ENCODE results near the gene UBR3.
"Not testable (repeated sequence)": the region's sequence is repeated elsewhere in the genome, so short reads cannot be mapped to it uniquely, and the experiment has no call there.

UBR3 gene

DNA sequence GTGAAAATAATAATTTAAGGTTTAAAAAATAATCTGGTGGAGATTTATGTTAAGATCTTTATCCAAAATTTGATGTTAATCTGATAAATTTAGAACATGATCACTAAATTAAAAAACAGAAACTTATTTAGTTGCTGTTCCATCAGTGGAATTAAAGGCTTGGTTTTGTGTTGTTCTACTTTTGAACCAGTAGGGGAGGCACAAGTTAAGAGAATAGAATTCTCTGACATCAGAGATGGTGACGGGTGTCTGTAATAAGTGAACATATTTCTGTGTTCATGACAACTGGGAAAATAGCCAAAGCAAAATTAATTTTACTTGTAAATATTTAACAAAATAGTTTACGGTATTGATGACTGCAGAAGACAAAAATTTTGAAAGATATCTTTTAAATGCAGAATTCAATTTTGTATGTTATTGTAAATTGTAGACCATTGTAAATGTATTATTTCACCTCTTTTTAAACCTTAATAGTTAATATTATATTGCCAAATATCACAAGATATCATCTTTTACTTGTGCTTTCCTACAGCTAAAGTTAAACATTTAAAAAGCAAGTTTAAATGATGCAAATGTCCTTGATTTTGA, 106.0 kb downstream of the UBR3 start:
- TF ChIP-seq, protein P1, sequence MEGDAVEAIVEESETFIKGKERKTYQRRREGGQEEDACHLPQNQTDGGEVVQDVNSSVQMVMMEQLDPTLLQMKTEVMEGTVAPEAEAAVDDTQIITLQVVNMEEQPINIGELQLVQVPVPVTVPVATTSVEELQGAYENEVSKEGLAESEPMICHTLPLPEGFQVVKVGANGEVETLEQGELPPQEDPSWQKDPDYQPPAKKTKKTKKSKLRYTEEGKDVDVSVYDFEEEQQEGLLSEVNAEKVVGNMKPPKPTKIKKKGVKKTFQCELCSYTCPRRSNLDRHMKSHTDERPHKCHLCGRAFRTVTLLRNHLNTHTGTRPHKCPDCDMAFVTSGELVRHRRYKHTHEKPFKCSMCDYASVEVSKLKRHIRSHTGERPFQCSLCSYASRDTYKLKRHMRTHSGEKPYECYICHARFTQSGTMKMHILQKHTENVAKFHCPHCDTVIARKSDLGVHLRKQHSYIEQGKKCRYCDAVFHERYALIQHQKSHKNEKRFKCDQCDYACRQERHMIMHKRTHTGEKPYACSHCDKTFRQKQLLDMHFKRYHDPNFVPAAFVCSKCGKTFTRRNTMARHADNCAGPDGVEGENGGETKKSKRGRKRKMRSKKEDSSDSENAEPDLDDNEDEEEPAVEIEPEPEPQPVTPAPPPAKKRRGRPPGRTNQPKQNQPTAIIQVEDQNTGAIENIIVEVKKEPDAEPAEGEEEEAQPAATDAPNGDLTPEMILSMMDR (IDR thresholded peaks at IDR 0.05; ENCODE audit: low read depth, low read length) = peak; percentile 79
- DNase-seq (ENCODE audit: extremely low read depth, low read depth) = peak; percentile 7

DNA sequence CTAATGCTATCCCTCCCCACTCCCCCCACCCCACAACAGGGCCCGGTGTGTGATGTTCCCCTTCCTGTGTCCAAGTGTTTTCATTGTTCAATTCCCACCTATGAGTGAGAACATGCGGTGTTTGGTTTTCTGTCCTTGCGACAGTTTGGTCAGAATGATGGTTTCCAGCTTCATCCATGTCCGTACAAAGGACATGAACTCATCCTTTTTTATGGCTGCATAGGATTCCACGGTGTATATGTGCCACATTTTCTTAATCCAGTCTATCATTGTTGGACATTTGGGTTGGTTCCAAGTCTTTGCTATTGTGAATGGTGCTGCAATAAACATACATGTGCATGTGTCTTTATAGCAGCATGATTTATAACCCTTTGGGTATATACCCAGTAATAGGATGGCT, 109.4 kb downstream of the UBR3 start:
- not testable (repeated sequence) for DNase-seq (ENCODE audit: extremely low read depth, low read depth)

DNA sequence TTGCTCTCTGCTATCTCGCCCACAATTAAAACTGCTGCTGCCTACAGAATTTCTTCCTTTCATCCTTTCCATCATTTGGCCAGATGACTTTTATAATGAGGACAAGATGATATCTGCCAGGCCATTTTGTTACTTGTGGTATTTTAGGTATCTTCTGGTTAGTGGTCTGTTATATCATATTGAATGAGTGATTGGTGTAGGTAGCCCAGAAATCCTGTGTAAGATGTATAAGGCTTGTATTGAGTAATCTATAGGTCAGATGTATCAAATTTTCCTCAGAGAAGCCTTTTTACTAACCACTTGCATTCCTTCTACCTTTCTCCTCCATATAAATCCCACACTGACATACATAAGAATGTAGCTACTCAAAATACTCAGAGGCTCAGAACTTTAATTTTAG, 118.3 kb downstream of the UBR3 start:
- DNase-seq (ENCODE audit: extremely low read depth, low read depth) = no peak
- TF ChIP-seq, protein P1 (IDR thresholded peaks at IDR 0.05; ENCODE audit: low read depth, low read length) = no peak

DNA sequence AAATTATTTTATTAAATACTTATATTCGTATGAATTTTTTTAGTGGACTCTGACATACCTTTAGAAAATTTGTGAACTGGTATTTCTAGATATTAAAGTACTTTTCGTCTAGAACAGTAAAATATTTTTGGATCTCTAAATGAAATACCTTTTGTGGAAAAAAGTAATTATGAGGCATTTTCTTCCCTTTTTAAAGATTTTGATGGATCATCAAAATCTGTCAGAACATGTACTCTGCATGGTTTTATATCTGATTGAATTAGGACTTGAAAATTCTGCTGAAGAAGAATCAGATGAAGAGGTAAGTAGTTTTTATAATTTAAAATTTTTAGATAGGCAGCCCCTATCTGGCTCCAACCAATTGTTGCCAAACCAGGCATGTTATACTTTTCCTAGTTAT, 118.8 kb downstream of the UBR3 start:
- no peak for DNase-seq (ENCODE audit: extremely low read depth, low read depth)
- TF ChIP-seq, protein P1 (IDR thresholded peaks at IDR 0.05; ENCODE audit: low read depth, low read length) = no peak

DNA sequence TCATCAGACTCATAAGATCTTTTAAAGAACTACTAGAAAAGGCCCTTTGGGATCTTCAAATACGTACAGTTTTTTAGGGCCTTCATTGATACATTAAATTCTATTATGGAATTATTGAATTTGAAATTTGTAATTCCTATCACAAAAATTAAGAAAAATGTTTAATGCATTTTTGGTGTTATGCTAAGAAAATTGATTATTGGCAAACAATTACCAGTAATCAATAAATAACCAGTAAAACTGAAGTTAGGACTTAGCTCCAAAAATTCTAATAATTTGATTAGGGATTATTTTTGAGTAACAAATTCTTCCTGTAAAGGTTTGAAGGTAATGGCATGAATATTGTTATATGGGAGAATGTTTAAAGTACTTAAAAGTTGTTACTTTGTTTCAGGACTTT, 119.3 kb downstream of the UBR3 start:
- DNase-seq (ENCODE audit: extremely low read depth, low read depth) = no peak
- TF ChIP-seq, protein P1 (IDR thresholded peaks at IDR 0.05; ENCODE audit: low read depth, low read length) = no peak

DNA sequence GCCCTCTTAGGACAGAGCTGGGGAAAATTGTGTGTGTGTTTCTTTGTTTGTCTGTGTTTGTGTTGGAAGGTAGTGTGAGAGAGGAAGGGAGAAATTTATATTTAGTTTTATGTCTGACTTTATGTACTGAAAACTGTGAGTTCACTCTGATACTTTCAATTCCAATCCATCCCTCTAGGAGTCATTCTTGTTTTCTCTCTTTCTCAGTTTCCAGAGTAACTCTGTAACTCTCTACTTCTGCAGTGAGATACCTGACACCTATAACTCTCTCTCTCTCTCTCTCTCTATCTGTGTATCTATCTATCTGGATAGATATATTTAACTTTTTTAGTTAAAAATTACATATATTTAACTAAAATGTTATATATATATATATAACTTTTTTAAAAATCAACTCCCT, 128.7 kb downstream of the UBR3 start:
- no peak for DNase-seq (ENCODE audit: extremely low read depth, low read depth)
- TF ChIP-seq, protein P1 (IDR thresholded peaks at IDR 0.05; ENCODE audit: low read depth, low read length) = no peak

DNA sequence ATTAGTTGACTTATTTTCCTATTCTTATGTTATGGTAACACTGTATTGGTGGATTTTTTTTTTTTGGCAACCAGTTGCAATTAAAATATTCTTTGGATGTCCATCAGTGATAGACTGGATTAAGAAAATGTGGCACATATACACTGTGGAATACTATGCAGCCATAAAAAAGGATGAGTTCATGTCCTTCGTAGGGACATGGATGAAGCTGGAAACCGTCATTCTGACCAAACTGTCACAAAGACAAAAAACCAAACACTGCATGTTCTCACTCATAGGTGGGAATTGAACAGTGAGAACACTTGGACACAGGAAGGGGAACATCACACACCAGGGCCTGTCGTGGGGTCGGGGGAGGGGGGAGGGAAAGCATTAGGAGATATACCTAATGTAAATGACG, 130.0 kb downstream of the UBR3 start:
- DNase-seq (ENCODE audit: extremely low read depth, low read depth) = not testable (repeated sequence)

DNA sequence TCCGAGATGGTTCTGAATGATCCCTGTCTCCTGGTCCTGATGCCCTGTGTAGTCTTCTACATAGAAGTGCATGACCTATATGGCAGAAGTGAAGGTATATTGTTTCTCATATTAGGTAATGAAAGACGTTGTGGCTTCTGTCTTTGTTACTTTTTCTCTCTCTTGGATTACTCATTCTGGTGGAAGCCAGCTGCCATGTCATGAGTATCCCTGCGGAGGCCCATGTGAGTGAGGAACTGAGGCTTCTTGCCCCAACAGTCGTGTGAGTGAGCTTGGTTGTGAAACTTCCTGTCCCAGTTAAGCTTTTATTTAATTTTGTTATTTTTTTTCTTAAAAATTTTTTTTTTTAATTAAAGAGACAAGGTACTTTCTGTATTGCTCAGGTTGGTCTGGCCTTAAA, 134.7 kb downstream of the UBR3 start:
- TF ChIP-seq, protein P1 (IDR thresholded peaks at IDR 0.05; ENCODE audit: low read depth, low read length) = no peak
- peak; percentile 4 for DNase-seq (ENCODE audit: extremely low read depth, low read depth)

Measured in AG09319 (cell line).